Adrenal gland (tissue), 12 donors: Measurements from ENCODE around the gene D2HGDH. TPM values are rescaled to one million over a fixed set of nuclear protein-coding genes. Genes with fewer than 3 reads are reported as not detected.

Experiments used
- DNase-seq, 7 donors: peaks; one replicate each; pipeline ENCODE4 v3.0.0-alpha.2; 2019 to 2020
- H3K27ac ChIP-seq, 5 donors: fragments of 200-600 bp; sonication (generic) in 4 of 5; 1 replicate in 3 of 5; 2 replicates in 2 of 5; pipeline versions ENCODE4 v1.5.1 to v1.8.0; 2016 to 2020; ENCODE audit warnings: mild to moderate bottlenecking in 1 of 5
- H3K27me3 ChIP-seq: fragments of 200-600 bp; 2 replicates; pipeline ENCODE4 v1.8.0; 2021
- H3K36me3 ChIP-seq, 2 donors: fragments of 200-600 bp; replicated peaks in 1 of 2; 1 replicate in 1 of 2; 2 replicates in 1 of 2; pipeline versions ENCODE4 v1.5.1 to v1.8.0; 2018 to 2022
- H3K4me1 ChIP-seq, 2 donors: fragments of 200-600 bp; replicated peaks in 1 of 2; 1 replicate in 1 of 2; 2 replicates in 1 of 2; pipeline versions ENCODE4 v1.5.1 to v1.8.0; 2018 to 2021
- H3K4me3 ChIP-seq, 4 donors: fragments of 200-600 bp; sonication (generic) in 3 of 4; one replicate each; pipeline ENCODE4 v1.5.1; 2016 to 2018
- H3K9me3 ChIP-seq, 3 donors: fragments of 200-600 bp; sonication (generic) in 1 of 3; replicated peaks in 1 of 3; 1 replicate in 2 of 3; 2 replicates in 1 of 3; pipeline versions ENCODE4 v1.5.1 to v1.8.0; 2016 to 2021
- CTCF ChIP-seq, 6 experiments: fragments of 450-650 bp in 4 of 6; fragments of 200-600 bp in 2 of 6; sonication (generic) in 1 of 6; IDR thresholded peaks; 1 replicate in 5 of 6; 2 replicates in 1 of 6; pipeline versions ENCODE4 v1.5.1 to v1.8.0; 2016 to 2021; ENCODE audit warnings: antibody characterized with exemption in 6 of 6, mild to moderate bottlenecking in 2 of 6, moderate library complexity in 1 of 6
- POLR2A ChIP-seq, 2 donors: fragments of 450-650 bp; IDR thresholded peaks; one replicate each; pipeline ENCODE4 v1.6.1; 2017; ENCODE audit warnings: antibody characterized with exemption in 2 of 2, mild to moderate bottlenecking in 2 of 2, moderate library complexity in 1 of 2
- WGBS, 4 donors: extraction: QIAGEN DNeasy Blood & Tissue Kit in 2 of 4; methylation state at CpG; one replicate each; pipeline versions ENCODE4 v1.1.5 to v1.1.7; 2013 to 2017; 5-methylcytosine and 5-hydroxymethylcytosine counted together
- intact Hi-C, 2 donors: fragments of 100-400 bp; cut with DNase I; formaldehyde crosslinking; loops; one replicate each; pipeline versions ENCODE4 v1.14.1 to v1.15.0; 2022 to 2023
- polyA plus RNA-seq, 3 donors: library from polyadenylated mRNA; stranded (reverse); fragments of 200-250 nt in 2 of 3; fragments of 350-450 nt in 1 of 3; fragmentation: Illumina TruSeq in 1 of 3; extraction: RNeasy Lipid Tissue Mini Kit (QIAGEN cat#74804) in 1 of 3; gene quantifications; one replicate each; pipeline ENCODE4 v1.2.3, GENCODE V29; 2013 to 2014
- total RNA-seq, 9 donors: library from RNA; depleted of rRNA in 4 of 9; stranded (reverse); fragments of >200 nt in 4 of 9; fragments of 120-200 nt in 1 of 9; fragmentation: NEBNext Ultra II Directional in 1 of 9; extraction: Animal tissue kit (Norgen Biotek cat#: 25700) in 1 of 9; gene quantifications; one replicate each; pipeline versions ENCODE4 v1.1.0 to v1.2.4, GENCODE V29; 2013 to 2023
- donor health status: healthy with polysubstance abuse.
- donor health status: Bipolar disorder and iron deficiency.
- donor health status: DM: yes; HTN: yes; CAD: no.
- donor health status: DM: no; HTN: no; CAD: no.
- donor health status: DM: no; HTN: no; CAD: no.
- donor health status: DM: yes; HTN: yes; CAD: no.

Gene D2HGDH
- total and polyA plus RNA-seq, 12 donors: 4.3 to 131 (median 38.1) TPM

GRCh38 chr2:241767464-241768250 lies 33.2 kb downstream of the D2HGDH start:
- 91 to 97% (median 93%) methylated on average over 16 to 37 of the region's 37 CpGs for WGBS, 4 donors
- H3K27me3 ChIP-seq: no peaks in the 10 kb centered on the region
- H3K4me3 ChIP-seq: no peak overlapping the region
- DNase-seq: peak in 3 of 7 donors; percentile 14 to 42 (median 20)
- no peak overlapping the region for H3K27ac ChIP-seq
- H3K9me3 ChIP-seq: no peaks in the 10 kb centered on the region
- no peaks in the 10 kb centered on the region for H3K4me1 ChIP-seq
- intact Hi-C loops: no loop called here
- H3K36me3 ChIP-seq: no peaks in the 10 kb centered on the region
- no peak for TF ChIP-seq CTCF (IDR thresholded peaks at IDR 0.05)
- no peak for TF ChIP-seq POLR2A (IDR thresholded peaks at IDR 0.05)

- intact Hi-C loops: no loop called here
- Histone ChIP-seq H3K9me3 (no peaks in the 10 kb centered on the region), H3K27ac (no peak overlapping the region), H3K27me3 (no peaks in the 10 kb centered on the region), H3K36me3 (no peaks in the 10 kb centered on the region), H3K4me1 (no peaks in the 10 kb centered on the region), H3K4me3 (no peak overlapping the region)
- WGBS, 4 donors: 80 to 93% (median 88%) methylated on average over 12 to 29 of the region's 29 CpGs
- DNase-seq: peak in 2 of 7 donors; percentile 14 to 40
- TF ChIP-seq CTCF (IDR thresholded peaks at IDR 0.05) (no peak), POLR2A (IDR thresholded peaks at IDR 0.05) (no peak)
Measured at GRCh38 chr2:241768251-241768711, 33.9 kb downstream of the D2HGDH start.

DNA sequence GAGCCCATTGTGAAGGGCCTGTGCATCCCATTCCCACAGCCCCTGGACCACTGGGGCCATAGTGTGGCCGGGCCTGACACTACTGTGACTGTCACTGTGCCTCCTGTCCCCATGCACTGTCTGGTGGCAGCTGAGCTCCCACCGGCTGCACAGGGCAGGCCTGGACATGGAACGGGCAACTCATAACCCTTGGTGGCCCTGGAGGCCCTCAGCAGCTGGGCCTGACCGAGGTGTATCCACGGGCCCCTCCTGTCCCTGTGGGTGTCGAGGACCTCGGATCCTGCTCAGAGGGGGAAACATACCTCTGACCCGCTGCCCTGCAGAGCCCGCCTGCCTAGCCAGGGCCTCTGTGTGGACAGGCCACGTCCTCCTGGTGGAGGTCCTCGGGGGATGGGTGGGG lies 34.4 kb downstream of the D2HGDH start:
- WGBS, 4 donors: 90 to 100% (median 95%) methylated on average over 1 to 11 of the region's 11 CpGs
- H3K9me3 ChIP-seq: no peaks in the 10 kb centered on the region

DNA sequence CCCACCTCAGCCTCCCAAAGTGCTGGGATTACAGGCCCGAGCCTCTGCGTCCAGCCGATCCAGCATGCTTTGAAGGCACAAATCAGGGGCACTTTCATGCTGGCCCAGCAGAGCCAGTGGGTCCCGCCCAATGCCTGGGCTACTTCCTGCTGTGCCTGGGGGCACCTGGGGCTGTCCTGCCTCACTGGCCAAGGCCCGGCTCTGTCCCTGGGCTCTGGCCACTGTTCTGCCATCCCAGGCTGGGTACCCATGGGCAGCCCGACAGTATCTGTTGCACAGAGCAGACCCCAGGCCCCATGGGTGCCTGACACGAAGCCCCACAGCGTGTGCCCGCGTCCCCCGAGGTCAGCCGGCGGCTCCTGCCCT lies 35.4 kb downstream of the D2HGDH start:
- Histone ChIP-seq H3K27me3 (peaks cover 9% of the 10 kb centered on the region), H3K9me3 (no peaks in the 10 kb centered on the region), H3K36me3 (no peaks in the 10 kb centered on the region), H3K4me1 (no peaks in the 10 kb centered on the region), H3K27ac (no peak overlapping the region), H3K4me3 (no peak overlapping the region)
- TF ChIP-seq CTCF (IDR thresholded peaks at IDR 0.05) (no peak), POLR2A (IDR thresholded peaks at IDR 0.05) (no peak)
- DNase-seq: peak in 1 of 7 donors; percentile 37
- 56 to 91% (median 79%) methylated on average over 4 to 13 of the region's 13 CpGs for WGBS, 4 donors
- intact Hi-C loops: no loop called here

More for the DNA sequence above, 34.4 kb downstream of the D2HGDH start:
- H3K4me1 ChIP-seq: no peaks in the 10 kb centered on the region
- H3K36me3 ChIP-seq: no peaks in the 10 kb centered on the region
- H3K27ac ChIP-seq: no peak overlapping the region
- H3K4me3 ChIP-seq: no peak overlapping the region
- intact Hi-C loops: no loop called here
- DNase-seq: peak in 2 of 7 donors; percentile 18 to 44
- H3K27me3 ChIP-seq: peaks cover 4% of the 10 kb centered on the region
- TF ChIP-seq CTCF (IDR thresholded peaks at IDR 0.05) (no peak), POLR2A (IDR thresholded peaks at IDR 0.05) (no peak)
